NCI-H2029 treated with DMSO at 0.1 percent for 48 hours (cell line): ENCODE results near the gene ZNF407.

Experiments used
- DNase-seq: peaks from one replicate; lab custom pipeline; 2025; lab: John Stamatoyannopoulos, UW

Gene ZNF407

GRCh38 chr18:74892066-74892627 is 294.5 kb downstream of the ZNF407 start:
- peak; percentile 4 for DNase-seq

DNA sequence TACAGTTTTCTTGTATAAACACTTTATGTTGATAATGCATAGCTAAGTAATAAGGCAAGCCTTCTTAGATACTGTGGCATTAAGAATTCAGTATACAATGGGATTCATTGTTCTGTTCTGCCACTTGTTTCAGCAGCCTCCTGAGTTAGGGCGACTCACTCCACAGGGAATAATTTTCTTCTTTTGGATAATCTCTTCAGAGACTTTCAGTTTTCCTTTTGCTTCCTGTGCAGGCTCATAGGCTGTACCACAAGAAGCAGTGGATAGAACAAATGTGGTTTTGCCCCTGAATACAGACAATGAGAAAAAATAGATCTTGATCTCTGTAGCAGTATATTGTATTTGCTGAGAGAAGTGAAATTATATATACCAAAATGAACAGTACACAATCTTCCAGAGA is 298.0 kb downstream of the ZNF407 start:
- no peak for DNase-seq

GRCh38 chr18:74896390-74896991 is 298.8 kb downstream of the ZNF407 start:
- DNase-seq = no peak

DNA sequence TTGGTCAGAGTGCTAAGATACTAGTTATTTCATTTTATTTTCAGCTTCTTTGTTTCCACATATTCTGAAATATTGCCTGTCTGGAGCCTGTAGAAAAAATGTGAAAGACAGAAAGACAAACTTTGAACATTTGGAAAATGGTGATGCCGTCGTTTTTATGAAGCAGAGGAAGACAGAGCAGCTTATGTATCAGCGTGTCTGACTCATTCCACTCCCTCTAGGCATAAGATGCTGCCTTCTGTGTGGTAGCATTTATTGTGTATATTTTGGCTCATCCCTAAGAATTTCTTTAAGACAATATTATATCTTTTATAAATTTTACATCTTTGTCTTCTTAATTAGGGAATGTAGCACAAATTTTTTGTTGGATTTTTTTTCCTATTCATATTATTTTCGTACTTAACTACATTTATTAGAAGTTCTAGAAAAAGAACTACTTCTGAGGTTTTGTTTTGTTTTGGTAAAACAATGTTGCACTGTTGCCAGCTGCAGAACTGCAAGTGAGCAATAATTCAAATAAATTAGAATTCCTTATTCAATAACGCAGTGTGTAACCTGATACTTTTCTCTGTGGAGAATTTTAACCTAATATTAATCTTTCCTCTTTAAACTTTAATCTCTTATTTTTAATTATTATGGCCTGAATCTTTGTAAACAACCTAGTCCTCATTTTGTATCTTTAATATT is 300.4 kb downstream of the ZNF407 start:
- no peak for DNase-seq

DNA sequence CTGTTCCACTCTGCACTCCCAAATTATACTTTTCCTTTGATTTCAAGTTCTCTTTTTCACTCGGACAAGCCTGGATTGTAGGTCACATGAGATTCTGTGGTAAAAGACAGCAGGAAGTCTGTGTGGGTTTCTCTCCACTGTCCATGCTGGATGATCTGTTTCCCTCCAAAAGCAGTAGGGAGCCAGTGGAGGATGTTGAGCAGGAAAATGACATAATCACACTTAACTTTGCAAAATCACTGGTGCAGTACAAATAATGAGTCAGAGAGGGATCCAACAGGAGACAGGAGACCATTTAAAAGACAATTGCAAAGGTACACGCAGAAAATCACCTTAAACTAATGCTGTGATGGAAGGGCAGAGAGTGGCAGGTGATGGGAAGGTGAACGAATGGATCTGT is 301.3 kb downstream of the ZNF407 start:
- DNase-seq = no peak

GRCh38 chr18:74899554-74899953 is 301.9 kb downstream of the ZNF407 start:
- DNase-seq = peak; percentile 2

- DNase-seq = no peak
Measured at GRCh38 chr18:74901362-74902146, 303.9 kb downstream of the ZNF407 start.

DNA sequence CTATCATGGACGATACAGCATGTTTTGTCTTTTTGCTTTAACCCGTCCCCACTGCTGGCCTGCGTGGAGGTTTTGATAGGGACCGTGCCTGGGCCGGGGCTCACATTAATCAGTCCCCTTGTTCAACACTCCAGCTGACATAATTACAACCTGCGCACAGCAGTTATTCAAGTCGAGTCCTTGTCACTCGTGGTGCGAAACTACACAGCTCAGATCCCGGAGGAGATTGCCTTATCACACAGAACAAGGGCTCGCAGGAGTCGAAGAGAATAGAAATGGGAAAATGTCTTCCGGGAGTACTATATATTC is 304.4 kb downstream of the ZNF407 start:
- DNase-seq = no peak

GRCh38 chr18:74905247-74905646 is 307.6 kb downstream of the ZNF407 start:
- DNase-seq = peak; percentile 26

- DNase-seq = no peak
Measured at GRCh38 chr18:74906184-74906583, 308.5 kb downstream of the ZNF407 start.

DNA sequence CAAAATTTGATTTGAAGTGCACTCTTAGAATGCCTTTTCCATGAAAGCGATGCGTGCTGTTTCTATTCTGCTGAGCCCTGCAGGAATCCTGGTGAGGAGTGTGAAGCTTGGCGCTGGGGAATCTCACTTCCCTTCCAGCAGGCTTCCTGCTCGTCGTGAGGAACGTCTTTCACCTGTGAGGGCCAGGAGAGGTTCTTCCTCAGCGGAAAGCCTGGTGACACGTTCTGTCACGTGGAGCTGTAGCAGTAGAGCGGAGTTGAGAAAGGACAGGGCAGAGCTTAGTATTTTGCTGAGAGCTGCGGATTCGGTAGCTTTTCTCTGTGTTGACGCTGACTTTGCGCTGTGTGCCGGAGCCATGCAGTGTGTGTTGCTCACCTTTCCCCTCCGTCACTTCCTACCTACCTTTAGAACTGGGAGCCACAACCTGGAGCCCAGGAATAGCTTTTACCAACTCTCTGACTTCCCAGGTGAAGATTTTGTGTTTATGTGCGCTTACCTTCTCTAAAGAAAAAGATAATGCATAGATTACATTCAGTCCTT is 316.5 kb downstream of the ZNF407 start:
- no peak for DNase-seq

GRCh38 chr18:74914648-74915047 is 317.0 kb downstream of the ZNF407 start:
- DNase-seq = no peak

DNA sequence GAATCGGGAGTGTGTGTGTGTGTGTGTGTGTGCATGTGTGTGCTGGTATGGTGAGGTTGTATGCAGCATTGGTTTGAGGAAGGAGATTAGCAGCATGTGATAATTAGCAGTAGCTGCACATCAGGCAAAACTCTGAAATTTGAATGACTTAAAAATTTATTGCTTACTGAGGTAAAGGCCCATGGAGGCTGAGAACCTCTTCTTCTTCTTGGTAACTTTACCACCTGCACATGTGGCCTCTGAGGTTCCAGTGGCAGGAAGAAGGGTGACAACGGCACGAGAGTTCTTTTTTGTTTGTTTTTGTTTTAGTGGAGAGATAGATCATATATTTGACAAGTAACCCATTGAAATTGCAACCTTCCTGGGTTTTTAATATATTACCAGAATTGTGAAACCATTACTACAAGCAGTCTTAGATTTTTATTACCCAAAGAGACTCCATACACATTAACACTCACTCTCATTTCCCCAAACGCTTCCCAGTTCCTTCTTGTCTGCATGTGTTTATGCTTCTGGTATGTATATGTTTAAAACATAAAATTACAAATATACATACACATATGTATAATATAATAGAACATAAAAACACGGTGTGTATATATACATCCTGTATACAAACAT is 319.2 kb downstream of the ZNF407 start:
- DNase-seq = no peak

GRCh38 chr18:74918276-74918790 is 320.7 kb downstream of the ZNF407 start:
- DNase-seq = no peak

DNA sequence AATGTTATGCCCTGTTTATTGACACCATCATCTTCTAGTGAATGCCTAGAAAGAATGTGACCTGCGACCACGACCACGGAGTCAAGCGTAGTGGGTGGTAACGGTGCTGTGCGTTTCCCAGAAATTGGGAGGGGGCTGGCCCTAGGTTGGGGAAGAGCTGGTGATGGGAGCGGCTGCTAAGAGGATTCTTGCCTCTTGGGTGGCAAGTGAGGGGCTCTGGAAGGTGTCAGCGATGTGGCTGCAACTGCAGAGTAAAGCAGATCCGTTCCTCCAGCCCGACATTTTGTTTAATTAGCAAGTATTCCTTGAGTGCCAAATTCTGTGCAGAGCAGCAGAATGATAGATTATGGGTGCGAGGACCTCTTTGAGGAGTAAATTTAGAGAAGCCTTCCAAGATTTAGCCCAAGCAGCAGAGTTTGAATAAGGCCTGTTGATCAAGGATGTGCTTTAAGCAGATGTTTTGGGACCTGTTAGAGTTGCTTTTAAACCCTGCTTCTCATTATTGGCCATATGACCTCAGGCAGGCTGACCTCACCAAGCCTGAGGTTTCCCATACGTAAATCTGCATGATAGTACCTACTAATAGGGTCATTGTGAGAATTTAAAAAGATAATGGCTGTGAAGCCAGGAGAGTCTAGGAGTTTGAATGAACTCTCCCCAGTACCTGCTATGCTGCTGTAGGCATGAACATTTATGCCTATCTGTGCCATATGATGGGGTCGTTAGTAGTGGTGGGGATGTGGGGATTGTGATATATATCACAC is 323.6 kb downstream of the ZNF407 start:
- DNase-seq = no peak

DNA sequence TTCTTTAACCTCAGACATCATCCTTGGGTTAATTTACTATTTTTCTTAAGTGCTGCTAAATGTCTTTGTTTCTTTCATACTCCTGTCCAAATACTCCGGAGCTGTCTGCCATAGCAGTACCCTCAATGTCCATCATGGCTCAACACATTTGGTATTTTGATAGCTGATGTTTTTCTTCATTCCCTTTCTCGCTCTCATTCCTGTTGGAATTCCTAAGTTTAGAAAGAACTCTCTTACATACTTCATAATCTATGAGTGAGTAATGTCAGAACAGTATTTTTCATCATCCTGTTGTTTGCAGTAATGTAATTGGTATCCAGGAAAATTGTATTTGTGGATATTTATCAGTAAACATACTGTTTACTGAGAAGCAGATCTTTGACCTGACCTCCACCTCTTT is 328.4 kb downstream of the ZNF407 start:
- DNase-seq = no peak

- DNase-seq = no peak
Measured at GRCh38 chr18:74928194-74928968, 330.7 kb downstream of the ZNF407 start.

DNA sequence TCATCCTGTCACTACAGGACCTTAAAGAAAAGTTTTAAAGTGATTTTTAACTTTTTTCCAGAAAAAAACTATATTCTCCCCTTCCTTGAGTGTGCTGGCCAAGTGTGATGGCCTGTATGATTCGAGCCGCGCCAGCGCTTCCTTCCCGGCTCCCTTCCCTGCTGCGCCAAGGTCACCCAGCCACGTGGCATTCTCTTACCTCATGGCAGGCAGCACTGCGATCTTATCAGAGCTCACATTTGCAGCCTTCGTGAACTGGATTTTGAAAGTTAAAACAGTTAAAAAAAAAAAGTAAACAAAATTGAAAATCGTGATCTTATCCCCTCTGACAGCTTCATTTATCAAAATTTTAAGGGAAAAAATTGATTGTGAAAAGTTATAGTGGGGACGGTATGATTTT is 331.4 kb downstream of the ZNF407 start:
- DNase-seq = no peak

- no peak for DNase-seq
Measured at GRCh38 chr18:74930616-74931015, 332.9 kb downstream of the ZNF407 start.

- no peak for DNase-seq
Measured at GRCh38 chr18:74933930-74934329, 336.3 kb downstream of the ZNF407 start.

DNA sequence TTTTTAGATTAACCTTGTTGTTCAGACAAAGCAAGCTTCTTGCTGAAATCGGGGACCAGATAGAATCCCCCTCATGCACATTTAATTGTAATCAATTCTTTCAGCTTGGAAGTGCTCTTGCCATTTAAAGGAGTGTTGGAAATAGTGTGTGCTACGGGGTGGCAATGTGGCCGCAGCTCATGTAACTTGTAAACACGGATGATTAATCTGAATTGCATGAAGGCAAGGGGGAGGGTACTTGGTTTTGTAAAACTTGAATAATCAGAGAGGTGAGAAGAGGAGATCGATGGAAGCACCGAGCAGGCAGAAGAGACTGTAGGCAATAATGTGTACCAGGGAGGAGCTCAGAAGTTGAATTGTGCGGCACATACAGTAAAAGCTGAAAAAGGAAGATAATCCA is 337.8 kb downstream of the ZNF407 start:
- DNase-seq = no peak
